Iris pigment epithelial cell (primary cell): ENCODE results near the gene CYSRT1.

ENCODE experiments used
- DNase-seq: peaks from one replicate; pipeline ENCODE4 v3.0.0-alpha.2; 2011; ENCODE audit warnings: low read depth

CYSRT1 gene

DNA sequence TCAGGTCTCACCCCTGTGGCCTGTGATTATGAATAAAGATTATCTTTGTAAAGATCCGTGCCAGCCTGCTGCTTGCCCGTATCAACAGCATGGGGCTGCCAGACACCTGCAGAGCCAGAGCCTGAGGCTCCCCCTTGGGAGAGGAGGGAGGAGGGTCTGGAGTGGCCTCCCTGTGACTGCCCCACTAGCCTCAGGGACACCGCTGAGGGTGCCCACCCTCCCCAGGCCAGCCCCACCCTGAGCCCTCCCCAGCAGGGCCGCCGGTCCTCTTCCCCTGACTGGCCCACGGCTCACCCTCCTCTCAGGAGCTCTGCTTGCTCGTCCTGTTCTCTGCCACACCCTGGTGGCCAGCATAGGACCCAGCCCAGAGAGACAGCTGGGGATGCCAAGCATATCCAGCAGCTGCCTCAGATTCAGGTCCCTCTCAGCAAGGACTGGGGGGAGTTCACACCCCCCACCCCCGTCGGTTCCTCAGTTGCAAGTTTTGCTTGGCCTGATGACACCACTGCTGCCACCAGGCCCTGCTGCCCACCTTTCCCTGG is 34.6 kb upstream of the CYSRT1 start:
- no peak for DNase-seq

GRCh38 chr9:137191245-137191644 is 33.7 kb upstream of the CYSRT1 start:
- no peak for DNase-seq

- no peak for DNase-seq
Observed at GRCh38 chr9:137191691-137192447, 33.1 kb upstream of the CYSRT1 start.

DNA sequence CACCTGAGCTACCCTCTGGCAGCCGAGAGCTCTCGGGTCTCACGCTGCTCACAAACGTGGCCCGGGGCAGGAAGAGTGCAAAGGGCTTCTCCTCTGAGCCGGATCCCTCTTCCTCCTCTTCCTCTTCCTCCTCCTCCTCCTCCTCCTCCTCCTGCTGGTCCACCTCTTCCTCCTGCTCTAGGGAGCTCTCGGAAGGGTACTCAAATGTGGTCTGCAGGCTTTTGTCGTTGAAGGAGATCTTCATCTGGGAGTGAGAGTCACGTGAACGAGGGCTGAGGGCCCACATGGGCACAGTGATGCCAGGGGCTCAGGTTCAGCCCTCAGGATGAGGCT is 32.6 kb upstream of the CYSRT1 start:
- no peak for DNase-seq

DNA sequence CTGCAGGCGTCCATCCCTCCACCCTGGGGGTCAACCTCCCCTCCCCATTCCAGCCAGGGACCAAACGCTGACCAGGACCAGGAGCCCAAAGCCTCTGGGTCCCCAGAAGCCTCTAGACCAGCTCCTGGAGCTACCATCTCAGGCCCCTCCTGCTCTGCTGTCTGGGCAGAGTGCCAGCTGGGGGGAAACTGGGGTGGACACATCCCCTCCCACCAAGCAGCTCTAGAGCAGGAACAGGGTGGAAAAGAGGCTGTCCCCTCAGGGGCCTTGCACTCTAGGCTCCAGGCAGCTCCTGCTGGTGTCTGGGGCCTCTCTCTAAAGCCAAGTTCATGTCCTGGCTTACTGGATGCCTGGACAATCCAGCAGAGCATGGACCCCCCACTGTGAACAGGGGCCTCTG is 32.1 kb upstream of the CYSRT1 start:
- DNase-seq = no peak

- no peak for DNase-seq
Observed at GRCh38 chr9:137193771-137194170, 31.2 kb upstream of the CYSRT1 start.

GRCh38 chr9:137194388-137194787 is 30.6 kb upstream of the CYSRT1 start:
- no peak for DNase-seq

GRCh38 chr9:137194909-137195308 is 30.1 kb upstream of the CYSRT1 start:
- DNase-seq = no peak

- DNase-seq = no peak
Observed at GRCh38 chr9:137195525-137196220, 29.3 kb upstream of the CYSRT1 start.

- DNase-seq = no peak
Observed at GRCh38 chr9:137198051-137198901, 26.7 kb upstream of the CYSRT1 start.

DNA sequence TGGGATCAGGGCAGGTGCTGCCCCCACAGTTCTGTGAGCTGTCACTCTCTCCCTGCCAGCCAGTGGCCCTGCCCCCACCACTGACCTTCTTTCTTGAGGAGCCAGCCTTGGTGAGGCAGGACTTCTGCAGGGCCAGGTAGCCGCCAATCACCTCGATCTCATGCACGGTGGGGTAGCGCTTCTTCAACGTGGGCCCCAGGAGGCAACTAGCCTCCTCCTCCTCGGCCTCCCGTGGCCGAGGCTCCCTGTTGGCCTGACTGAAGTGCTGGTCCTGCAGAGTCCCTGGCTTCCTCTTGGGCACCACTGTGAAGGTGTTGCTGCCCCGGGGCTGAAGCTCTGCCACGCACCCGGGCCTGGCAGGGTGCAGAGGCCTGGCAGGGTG is 26.1 kb upstream of the CYSRT1 start:
- DNase-seq = no peak

DNA sequence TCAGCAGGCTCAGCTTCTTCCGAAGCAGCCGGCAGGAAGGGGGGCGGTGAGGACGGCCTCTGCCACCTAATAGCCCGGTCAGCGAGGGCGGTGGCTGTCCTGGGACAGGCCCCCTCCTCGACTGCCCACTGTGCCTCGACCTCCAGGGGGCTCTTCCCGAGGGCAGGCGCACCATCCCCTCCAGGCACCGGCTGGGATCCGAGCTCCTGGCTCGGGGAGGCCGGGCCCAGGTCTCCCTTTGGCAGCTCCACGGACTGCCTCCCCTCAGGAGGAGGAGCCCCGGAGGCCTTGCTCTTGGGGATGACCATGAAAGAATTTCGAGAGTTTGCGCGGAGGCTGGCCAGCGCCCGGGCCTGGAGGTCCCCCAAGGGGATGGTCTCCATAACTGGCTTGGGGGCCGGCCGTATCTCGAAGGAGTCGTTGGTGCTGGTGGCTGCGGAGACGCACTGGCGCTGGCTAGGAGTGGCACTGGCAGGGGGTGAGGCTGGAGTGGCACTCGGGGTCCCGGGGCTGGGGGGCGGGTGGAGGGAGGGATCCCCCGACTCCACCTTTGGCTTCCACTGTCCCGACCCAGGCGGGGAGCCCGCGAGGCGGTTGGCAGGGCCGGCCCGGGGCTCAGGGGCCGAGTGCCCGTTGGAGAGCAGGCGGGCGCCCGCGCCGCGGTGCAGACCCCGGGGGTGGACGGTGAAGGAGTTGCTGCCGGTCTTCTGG is 25.4 kb upstream of the CYSRT1 start:
- peak; percentile 48 for DNase-seq

DNA sequence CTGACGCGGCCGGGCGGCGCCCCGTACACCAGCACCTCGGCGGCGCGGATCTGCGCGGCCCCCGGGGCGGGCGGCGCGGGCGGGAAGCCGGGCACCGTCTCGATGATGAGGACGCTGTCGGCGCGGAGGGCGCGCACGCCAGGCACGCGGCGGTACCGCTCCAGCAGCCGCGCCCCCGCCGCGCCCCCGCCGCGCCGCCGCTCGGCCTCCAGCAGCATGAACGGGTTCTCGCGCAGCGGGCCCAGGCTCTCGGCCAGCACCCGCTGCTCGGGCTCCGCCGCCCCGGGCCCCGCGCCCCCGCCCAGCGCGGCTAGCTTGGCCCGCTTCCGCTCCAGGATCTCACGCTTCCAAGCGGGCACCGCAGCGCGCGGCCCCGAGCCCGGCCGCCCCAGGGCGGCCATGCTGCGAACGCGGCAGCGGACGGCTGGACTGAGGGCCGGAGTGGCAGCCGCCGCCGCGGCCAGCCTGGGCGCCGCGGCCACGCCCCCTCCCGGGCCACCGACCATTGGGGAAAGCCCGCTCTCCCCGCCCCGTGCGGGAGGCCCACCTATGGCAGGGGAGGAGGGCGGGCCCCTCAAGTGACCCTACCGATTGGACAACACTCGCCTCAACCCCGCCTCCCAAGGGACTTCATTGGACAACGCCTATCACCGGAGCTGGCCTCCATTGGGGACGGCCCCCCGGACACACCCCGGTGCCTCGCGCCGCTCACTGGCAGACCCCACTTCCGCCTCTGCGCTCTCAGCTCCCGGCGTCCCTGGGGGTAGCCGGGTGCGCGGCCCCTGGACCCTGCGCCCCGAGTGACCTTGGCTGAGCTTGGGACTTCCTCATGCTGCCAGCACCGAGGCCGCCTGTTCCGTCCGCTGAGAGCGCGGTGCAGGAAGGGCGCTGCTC is 24.4 kb upstream of the CYSRT1 start, which contains the start of gene TPRN:
Gene TPRN, minus strand, starts transcription at position 431 of the 894 bp plus-strand sequence. Its CDS starts 30 bp downstream, at position 401.
- DNase-seq = peak; percentile 99

DNA sequence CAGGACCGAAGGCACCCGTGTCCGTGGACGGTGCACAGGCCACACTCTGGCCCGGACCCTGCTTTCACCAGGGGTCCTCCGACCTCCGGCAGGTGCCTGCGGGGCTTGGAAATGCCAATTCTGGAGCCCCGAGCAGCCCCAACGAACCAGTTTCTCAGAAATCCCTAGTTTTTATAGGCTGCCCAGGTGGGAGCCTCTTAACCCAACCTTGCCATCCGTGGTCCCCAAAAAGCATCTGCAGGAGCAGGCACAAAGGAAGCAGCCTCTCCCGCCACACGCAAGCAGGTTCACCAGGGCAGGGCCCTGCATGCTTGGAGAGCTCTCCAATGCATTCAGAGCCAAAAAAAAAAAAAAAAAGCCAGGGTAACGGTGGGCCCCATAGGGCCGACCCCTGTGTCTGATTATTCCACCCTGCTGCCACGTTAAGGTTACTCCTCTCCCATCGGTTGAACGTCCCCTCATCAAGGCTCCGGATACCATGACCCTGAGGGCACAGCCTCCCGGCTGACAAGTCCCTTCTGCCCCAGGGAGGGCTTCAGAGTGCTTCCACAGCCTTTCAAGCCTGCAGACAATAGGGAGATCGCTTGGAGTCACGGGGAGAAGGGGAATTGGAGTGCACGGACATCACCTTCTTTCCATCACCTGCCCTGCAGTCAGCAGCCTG is 23.6 kb upstream of the CYSRT1 start:
- DNase-seq = no peak

DNA sequence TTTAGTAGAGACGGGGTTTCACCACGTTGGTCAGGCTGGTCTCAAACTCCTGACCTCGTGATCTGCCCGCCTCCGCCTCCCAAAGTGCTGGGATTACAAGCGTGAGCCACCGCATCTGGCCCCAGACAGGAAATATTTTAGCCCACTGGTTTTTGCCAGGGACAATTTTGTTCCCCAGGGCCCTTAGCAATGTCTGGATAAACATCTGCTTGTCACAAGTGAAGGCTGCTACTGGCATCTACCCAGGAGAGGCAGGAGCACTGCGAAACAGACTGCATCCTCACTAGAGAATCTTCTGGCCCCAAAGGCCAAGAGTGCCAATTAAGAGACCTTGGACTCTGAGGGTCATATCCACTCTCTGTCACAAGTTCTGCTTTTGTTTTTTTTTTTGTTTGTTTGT is 22.0 kb upstream of the CYSRT1 start:
- no peak for DNase-seq

- DNase-seq = no peak
Observed at GRCh38 chr9:137204731-137205125, 20.2 kb upstream of the CYSRT1 start.

- DNase-seq = peak; percentile 83
Observed at GRCh38 chr9:137205126-137206069, 19.6 kb upstream of the CYSRT1 start, which contains the start of the genes NDOR1 and TMEM203. NDOR1 (plus strand) TSS chr9:137205700; CDS start chr9:137205778, 78 bp downstream. TMEM203 (minus strand) TSS chr9:137205648; CDS start chr9:137205414, 234 bp downstream.

GRCh38 chr9:137206602-137207001 is 18.4 kb upstream of the CYSRT1 start:
- no peak for DNase-seq

DNA sequence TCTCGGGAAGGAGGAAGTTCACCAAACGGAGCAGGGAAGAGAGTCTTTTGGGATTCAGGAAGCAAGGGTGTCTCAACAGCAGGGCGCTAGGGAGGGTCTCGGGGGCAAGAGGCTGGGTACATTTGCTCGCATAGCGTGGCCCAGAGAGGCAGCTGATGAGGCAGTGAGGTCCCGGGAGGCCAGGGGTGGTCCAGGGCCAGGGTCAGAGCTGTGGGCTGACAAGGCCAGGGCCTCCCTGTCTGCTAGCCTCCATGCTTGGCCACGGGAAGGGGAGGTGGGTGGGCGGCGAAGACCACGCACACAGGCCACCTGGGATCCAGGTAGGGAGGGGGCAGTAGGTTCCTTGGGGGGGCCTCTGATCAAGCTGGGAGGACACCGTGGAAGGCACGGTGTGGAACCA is 13.4 kb upstream of the CYSRT1 start:
- DNase-seq = no peak
